Upper lobe of left lung (tissue), 4 donors: ENCODE data around the gene CNTNAP2.

Experiments used
- POLR2AphosphoS5 ChIP-seq, 2 donors: sonication (generic); formaldehyde crosslinking; IDR thresholded peaks; one replicate each; pipeline ENCODE4 v1.5.1; 2017; ENCODE audit warnings: antibody characterized with exemption in 2 of 2
- TF ChIP-seq, protein P1 (sequence below), 6 experiments: fragments of 450-650 bp in 4 of 6; fragments of 200-600 bp in 2 of 6; sonication (generic) in 2 of 6; IDR thresholded peaks; one replicate each; pipeline ENCODE4 v1.5.1; 2016 to 2019; ENCODE audit warnings: antibody characterized with exemption in 6 of 6

DNA sequence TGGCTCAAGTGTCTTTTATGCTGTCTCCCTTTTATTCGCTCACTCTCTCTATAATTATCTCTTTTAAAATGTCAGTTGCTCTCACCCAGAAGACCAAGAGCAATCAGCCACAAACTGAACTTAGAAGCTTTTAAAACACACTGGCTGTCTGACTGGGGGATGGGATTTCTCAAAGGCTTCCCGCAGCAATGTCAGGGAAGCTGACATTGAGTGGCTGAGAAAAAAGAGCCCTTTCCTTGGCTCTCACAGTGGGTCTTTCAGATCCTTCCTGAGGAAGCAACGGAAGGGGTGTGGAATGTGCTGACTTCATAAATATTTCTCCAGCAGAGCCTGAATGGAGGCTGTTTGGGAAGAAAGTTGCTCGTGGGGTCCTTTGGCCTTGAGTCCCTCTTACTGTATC is 2028.2 kb downstream of the CNTNAP2 start:
- TF ChIP-seq, protein P1, sequence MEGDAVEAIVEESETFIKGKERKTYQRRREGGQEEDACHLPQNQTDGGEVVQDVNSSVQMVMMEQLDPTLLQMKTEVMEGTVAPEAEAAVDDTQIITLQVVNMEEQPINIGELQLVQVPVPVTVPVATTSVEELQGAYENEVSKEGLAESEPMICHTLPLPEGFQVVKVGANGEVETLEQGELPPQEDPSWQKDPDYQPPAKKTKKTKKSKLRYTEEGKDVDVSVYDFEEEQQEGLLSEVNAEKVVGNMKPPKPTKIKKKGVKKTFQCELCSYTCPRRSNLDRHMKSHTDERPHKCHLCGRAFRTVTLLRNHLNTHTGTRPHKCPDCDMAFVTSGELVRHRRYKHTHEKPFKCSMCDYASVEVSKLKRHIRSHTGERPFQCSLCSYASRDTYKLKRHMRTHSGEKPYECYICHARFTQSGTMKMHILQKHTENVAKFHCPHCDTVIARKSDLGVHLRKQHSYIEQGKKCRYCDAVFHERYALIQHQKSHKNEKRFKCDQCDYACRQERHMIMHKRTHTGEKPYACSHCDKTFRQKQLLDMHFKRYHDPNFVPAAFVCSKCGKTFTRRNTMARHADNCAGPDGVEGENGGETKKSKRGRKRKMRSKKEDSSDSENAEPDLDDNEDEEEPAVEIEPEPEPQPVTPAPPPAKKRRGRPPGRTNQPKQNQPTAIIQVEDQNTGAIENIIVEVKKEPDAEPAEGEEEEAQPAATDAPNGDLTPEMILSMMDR (IDR thresholded peaks at IDR 0.05), result no peak
- TF ChIP-seq POLR2AphosphoS5 (IDR thresholded peaks at IDR 0.05), result no peak
